Stimulated activated CD4-positive, alpha-beta T cell treated with anti-CD3 and anti-CD28 coated beads, Interleukin-15, amount 100 ng/mL, for 24 hours (primary cell): ENCODE measurements around the gene ALOX5AP.

ENCODE experiments used
- DNase-seq: peaks from one replicate; pipeline ENCODE4 v3.0.0-alpha.2; 2020

ALOX5AP gene

GRCh38 chr13:30735025-30735871 is at the start of gene ALOX5AP:
Gene ALOX5AP (plus strand): TSS chr13:30735543. CDS start chr13:30735606, 63 bp downstream.
- peak; percentile 36 for DNase-seq

DNA sequence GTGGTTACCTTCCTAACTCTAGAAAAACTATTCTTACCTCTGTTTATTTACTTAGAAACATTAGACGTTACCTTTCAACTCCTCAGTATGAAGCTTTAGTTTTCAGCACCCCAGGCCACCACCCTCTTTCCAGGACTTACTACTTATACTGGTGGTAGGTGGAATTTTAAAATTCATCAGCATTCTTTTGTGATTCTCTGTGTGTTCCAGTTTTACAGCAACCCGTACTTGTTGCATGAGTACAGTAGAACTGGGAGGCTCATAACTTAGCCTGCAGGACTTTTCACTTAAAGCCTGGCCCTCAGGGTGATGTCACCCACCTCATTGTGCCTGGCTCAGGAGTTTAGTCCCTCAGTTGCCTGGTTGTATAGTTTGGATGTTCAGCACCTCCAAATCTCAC is 49.4 kb upstream of the ALOX5AP start:
- no peak for DNase-seq

DNA sequence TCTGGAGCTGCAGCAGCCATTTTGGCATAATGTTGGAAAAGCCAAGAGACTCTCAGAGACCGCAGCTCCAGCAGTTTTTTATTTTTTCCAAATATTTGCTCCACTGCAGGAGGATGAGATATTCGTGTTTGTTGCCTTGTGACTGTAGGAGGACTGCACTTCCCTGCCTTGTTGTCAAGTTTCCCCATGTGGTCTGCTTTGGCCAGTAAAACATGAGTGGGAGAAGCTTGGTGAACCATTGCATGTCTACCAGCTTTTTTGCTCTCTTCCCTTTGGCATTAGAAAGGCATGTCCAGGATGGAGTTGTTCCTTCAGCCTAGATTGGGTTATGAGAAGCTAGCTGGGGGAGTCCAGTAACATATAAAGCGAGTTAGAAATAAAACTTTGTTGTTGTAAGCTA is 47.7 kb upstream of the ALOX5AP start:
- DNase-seq: no peak

DNA sequence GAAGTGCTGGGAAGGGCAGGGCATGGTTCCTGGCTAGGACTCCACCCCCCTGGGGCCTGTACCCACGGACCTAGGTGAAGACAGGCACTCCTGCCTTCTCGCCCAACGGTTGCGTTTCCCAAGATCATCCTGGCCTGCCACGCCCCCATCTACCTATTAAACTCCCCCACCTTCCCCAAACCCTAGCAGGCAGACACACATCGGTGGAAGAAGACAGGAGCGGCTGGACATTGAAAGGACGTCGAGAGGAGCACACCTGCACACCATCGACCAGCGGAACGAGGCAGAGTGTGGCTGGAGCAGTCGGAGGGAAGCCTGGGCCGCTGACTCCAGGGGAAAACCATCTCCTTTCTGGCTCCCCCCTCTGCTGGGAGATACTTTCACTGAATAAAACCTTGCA is 45.6 kb upstream of the ALOX5AP start:
- DNase-seq: no peak

- no peak for DNase-seq
Observed at GRCh38 chr13:30690282-30691188, 44.8 kb upstream of the ALOX5AP start.

- DNase-seq: no peak
Observed at GRCh38 chr13:30692113-30692512, 43.2 kb upstream of the ALOX5AP start.

- DNase-seq: no peak
Observed at GRCh38 chr13:30696278-30697176, 38.8 kb upstream of the ALOX5AP start.

DNA sequence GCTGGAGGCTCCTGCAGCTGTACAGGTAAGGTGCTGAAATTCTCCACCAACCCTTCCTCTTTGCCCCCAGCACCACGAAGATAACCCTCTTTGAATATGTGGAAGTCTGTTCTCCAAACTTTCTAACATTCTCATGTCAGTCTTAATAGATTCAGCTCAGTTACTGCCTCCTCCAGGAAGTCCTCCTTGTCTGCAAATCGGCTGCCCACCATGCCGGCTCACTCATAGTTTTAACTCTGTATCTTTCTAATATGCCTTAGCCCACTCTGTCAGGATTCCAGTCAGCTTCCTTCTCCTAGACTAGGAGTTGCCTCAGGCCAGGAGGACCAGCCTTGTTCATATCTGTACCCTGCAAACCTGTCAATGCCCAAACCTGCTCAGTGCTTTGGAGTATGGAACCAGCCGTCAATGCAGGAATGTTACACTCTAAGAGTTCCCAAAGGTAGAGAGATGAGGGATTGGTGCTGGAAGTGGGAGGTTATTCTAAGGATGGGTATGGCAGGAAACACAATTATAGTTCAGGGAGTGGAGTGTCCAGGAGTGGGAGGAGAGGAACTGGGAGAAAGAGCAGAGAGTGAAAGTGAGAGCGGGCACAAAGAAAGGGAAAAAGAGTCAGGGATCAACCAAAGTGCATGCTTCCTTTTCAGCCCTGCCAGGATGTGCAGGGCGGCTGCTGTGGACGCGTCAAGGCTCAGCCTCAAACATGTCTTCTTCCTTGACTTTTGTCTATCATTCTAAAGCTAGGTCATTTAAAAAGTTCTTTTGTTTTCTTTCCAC is 38.0 kb upstream of the ALOX5AP start:
- DNase-seq: no peak

DNA sequence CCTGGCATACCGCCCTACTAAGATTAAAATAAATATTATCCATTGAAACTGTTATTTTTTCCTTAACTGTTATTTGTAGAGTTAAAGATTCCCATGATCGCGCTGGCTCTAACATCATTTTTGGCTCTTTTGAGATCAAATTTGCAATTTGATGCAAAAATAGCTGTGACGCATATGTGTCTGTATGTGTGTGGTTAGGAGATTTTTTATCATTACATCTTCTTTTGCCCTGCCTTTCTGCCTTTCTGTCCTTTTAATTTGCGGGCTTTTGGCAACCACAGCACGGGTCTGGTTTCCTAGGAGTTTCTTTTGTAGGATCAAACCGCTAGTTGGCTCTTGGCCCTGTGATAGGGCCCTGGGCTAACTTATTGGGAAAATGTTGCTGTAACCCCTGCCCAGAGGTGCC is 37.3 kb upstream of the ALOX5AP start:
- no peak for DNase-seq

GRCh38 chr13:30698488-30699005 is 36.8 kb upstream of the ALOX5AP start:
- no peak for DNase-seq

DNA sequence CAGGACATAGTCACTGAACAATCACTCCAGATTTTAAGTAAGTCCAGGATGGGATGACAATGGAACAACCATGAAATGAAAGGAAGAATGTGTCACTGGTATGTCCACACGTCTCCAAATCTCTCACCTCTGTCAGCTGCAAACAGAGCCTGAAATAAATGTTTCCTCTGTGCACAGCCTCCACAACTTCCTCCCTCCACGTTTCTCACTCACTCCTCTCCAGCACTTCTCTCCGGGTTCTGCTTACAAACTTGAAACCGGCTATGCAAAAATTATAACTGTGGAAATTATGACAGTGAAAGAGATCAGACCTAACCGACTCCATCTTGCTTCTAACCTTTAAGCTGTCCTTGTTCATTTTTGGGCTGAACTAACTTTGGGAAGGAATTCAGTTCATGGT is 35.0 kb upstream of the ALOX5AP start:
- DNase-seq: no peak

DNA sequence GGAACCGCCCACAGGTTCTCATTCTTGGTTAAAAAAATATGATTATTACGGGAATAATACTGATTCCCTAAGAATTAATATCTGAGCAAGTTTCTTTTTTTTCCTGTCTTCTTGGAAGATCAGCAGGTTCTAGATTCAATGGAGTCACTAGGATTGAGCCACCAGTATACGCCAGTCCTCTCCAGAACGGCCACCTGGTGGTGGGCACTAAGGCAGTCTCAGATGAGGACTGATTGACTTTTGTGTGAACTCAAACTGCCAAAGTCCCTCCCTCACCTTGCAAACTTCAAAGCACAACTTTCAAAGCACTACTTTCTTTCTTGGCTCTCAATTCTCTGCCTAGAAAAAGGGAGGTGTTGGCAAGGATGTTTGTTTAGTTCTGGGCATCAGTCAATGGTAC is 33.3 kb upstream of the ALOX5AP start:
- no peak for DNase-seq

DNA sequence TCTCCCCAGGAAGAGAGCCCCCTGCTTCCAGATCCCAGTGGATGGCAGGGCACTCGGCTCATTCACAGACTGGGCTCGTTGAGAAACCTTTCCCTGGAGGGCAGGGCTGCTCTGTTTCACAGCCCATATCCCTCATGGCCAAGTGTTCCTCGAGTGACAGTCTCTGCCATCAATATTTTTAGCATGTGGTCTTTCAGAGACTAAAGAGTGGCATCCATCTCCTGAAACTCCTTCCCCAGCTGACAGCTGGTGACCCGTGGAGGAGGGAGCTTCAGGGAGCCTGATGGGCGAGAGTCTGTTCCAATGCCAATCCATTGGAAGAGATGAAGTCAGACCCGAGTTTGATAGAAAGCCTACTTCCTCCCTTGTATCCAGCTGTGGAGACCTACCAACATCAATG is 30.7 kb upstream of the ALOX5AP start:
- no peak for DNase-seq

- DNase-seq: no peak
Observed at GRCh38 chr13:30705680-30706079, 29.7 kb upstream of the ALOX5AP start.

GRCh38 chr13:30708541-30708940 is 26.8 kb upstream of the ALOX5AP start:
- no peak for DNase-seq

GRCh38 chr13:30710442-30710841 is 24.9 kb upstream of the ALOX5AP start:
- DNase-seq: no peak

DNA sequence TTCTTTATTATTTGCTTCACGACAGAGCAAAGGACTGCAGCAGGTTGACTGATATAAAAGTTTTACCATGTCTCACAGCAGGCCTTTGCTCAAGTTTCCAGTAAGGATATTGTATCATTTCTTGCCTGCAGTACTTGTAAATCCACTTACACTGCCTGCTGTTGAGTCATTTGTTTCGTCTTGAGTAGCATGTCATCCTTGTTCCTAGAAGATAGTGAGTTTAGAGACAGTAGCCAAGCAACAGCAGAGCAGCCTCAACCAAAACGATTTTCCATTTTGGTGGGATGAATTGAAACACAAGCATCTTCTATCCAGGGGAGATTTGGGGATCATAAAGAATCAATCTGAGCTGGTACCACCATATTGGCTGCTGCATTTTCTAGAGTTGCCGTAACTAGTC is 24.0 kb upstream of the ALOX5AP start:
- DNase-seq: no peak

DNA sequence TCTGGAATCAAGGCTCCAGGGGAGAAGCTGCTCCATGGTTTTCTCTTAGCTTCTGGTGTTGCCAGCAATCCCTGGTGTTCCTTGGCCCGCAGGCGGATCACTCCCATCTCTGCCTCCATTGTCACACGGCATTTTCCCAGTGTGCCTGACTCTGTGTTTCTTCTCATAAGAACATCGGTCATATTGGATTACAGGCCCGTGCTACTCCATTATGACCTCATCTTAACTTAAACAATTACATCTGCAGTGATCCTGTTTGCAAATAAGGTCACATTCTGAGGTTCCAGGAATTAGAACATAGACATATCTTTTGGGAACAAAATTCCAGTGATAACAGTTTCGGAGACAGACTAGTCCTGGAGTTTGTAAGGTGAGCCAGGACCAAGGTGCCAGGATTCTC is 23.5 kb upstream of the ALOX5AP start:
- no peak for DNase-seq

- DNase-seq: no peak
Observed at GRCh38 chr13:30712536-30713532, 22.5 kb upstream of the ALOX5AP start.

GRCh38 chr13:30714629-30715371 is 20.5 kb upstream of the ALOX5AP start:
- DNase-seq: no peak
